ENCODE data around the gene GJB3.

Gene GJB3

DNA sequence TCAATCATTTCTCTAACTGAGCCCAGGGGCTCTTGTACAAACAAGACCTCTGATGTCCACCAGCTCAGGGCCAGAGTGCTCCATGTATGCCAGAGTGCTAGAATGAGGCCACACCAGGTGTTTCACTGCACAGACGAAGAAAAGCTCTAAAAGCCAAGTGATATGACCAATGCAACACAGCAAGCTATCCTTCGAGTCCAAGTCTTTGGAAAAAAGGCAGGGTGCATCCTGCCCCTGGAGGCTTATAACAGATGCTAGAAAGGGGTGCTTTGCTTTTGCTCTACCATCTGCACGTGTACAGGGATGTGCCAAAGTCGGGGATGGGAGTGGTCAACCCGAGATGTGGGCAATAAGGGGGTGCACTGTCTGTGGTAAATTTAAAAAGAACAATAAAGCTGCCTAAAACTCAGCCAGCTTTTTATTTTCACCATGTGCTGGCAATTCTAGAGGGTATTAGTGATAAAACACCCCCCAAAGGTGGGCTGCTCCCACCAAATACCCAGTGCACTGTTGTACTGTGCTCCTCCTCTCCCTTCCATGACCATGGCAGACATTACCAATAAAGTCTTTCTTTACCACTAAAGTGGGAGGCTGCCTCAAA, 46.4 kb downstream of the GJB3 start:
- DNase-seq, result no peak

DNA sequence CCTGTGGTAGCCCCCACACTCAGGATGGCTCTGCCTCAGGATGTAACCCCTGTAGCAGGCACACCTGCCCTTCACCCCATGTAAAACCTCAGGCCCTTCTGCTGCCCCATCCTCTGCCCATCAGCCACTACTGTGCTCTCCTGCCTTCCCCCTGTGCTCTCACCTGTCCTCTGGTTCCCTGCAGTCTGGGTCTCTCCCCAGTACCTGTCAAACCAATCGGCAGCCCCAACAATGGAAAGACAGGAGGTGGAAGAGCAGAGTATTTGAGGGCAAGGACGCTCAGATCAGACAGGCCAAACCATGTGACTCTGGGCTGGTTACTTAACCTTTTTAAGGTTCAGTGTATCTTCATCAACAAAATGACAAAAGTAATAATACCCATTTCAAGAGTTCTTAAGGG, 47.6 kb downstream of the GJB3 start:
- no peak for DNase-seq

DNA sequence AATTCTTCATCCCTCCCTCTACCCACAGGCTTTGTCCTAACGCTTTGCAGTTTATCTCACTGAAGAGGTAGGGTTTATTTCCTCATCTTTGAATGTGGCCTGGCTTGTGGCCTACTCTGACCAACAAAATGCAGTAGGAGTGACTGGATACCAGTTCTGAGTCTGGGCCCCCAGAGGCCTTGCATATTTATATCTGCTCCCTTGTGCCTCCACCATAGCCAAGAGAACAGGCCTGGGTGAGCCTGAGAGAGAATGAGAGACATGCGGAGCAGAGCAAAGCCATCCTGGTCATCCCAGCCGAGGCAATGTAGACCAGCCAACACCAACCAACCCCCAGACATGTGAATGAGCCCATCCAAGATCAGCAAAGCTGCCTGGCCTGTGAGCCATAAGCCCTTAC, 48.2 kb downstream of the GJB3 start:
- no peak for DNase-seq

DNA sequence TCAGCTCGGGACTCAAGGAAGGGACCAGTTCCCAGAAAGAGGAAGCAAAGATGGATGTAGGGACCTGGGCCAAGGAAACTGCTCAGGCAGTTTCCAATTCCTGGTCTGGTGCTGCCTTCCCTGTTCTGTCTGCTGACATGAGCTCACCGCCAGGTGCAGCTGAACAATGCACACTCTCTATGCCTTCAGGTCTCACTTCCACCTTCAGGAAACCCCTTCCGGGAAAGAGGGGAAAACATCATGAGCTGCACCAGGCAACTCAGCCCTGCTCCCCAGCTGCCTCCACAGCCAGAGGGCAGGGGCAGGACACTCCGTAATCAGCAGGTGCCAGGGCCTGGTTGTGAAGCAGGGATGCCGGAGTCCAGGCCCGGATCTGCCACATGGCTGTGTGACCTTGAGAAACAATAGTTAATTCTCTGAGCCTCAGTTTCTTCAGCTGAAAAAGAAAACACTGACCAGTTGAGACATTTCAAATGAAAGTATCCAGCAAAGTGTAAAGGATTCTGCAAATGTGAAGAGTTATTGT, 50.8 kb downstream of the GJB3 start:
- no peak for DNase-seq

GRCh38 chr1:34833711-34834110, 52.7 kb downstream of the GJB3 start:
- no peak for DNase-seq

All from NCI-H1048 (cell line).